CD14-positive monocyte (primary cell): ENCODE data around the gene RPA3. TPM values are rescaled to one million over a fixed set of nuclear protein-coding genes. Genes with fewer than 3 reads are reported as not detected.
A peak's percentile ranks its signal among the peaks of the same experiment; 100 is the strongest.

Experiments used
- DNase-seq, 3 donors: peaks; one replicate each; pipeline ENCODE4 v3.0.0-alpha.2; 2011 to 2022
- H2AFZ ChIP-seq: 2 replicates; pipeline ENCODE4 v1.6.0; 2012; ENCODE audit warnings: mild to moderate bottlenecking, low read depth, low read length, inconsistent platforms; ENCODE audit not compliant: insufficient read depth, poor library complexity, severe bottlenecking
- H3K27ac ChIP-seq, 2 donors: 1 replicate in 1 of 2; 2 replicates in 1 of 2; pipeline ENCODE4 v1.5.1; 2012 to 2013; ENCODE audit warnings: low read length in 2 of 2, control low read depth in 1 of 2, inconsistent platforms in 1 of 2, low read depth in 1 of 2, mild to moderate bottlenecking in 1 of 2
- H3K27me3 ChIP-seq, 2 donors: one replicate each; pipeline versions ENCODE4 v1.6.0 to v1.6.1; 2011 to 2013; ENCODE audit warnings: low read length in 2 of 2; ENCODE audit not compliant: control insufficient read depth in 2 of 2, insufficient read depth in 2 of 2
- H3K36me3 ChIP-seq, 2 donors: replicated peaks in 1 of 2; 1 replicate in 1 of 2; 2 replicates in 1 of 2; pipeline versions ENCODE4 v1.5.1 to v1.6.1; 2012 to 2013; ENCODE audit warnings: low read length in 2 of 2, control low read depth in 1 of 2, inconsistent platforms in 1 of 2, mild to moderate bottlenecking in 1 of 2; ENCODE audit not compliant: insufficient read depth in 2 of 2, control insufficient read depth in 1 of 2
- H3K4me1 ChIP-seq, 2 donors: 1 replicate in 1 of 2; 2 replicates in 1 of 2; pipeline versions ENCODE4 v1.5.1 to v1.6.1; 2012 to 2013; ENCODE audit warnings: low read length in 2 of 2, control low read depth in 1 of 2, inconsistent platforms in 1 of 2, mild to moderate bottlenecking in 1 of 2, moderate library complexity in 1 of 2; ENCODE audit not compliant: insufficient read depth in 2 of 2, control insufficient read depth in 1 of 2
- H3K4me2 ChIP-seq: replicated peaks from 2 replicates; pipeline ENCODE3; 2012; ENCODE audit warnings: low read length, moderate library complexity, mild to moderate bottlenecking; ENCODE audit not compliant: poor library complexity, severe bottlenecking; ENCODE audit errors: extremely low read depth
- H3K4me3 ChIP-seq, 3 experiments: fragments of 200-600 bp in 1 of 3; sonication (generic) in 1 of 3; replicated peaks in 1 of 3; 1 replicate in 2 of 3; 2 replicates in 1 of 3; pipeline ENCODE4 v1.5.1; 2011 to 2013; ENCODE audit warnings: low read length in 3 of 3, mild to moderate bottlenecking in 3 of 3, control low read depth in 2 of 3, low read depth in 2 of 3, inconsistent platforms in 1 of 3, moderate library complexity in 1 of 3
- H3K79me2 ChIP-seq: 2 replicates; pipeline ENCODE4 v1.6.0; 2012; ENCODE audit warnings: mild to moderate bottlenecking, control low read depth, inconsistent platforms, low read length, moderate library complexity; ENCODE audit not compliant: insufficient read depth
- H3K9ac ChIP-seq: 2 replicates; pipeline ENCODE4 v1.6.0; 2017; ENCODE audit warnings: low read length, mild to moderate bottlenecking; ENCODE audit not compliant: insufficient read depth, poor library complexity, severe bottlenecking
- H3K9me3 ChIP-seq, 2 donors: replicated peaks in 1 of 2; 1 replicate in 1 of 2; 2 replicates in 1 of 2; pipeline versions ENCODE4 v1.5.1 to v1.6.1; 2012 to 2013; ENCODE audit warnings: low read length in 2 of 2, control low read depth in 1 of 2; ENCODE audit not compliant: control insufficient read depth in 1 of 2, insufficient read depth in 1 of 2
- H4K20me1 ChIP-seq: 2 replicates; pipeline ENCODE4 v1.6.0; 2012; ENCODE audit warnings: mild to moderate bottlenecking, low read length, control low read depth, moderate library complexity; ENCODE audit not compliant: insufficient read depth
- H3K27ac Mint-ChIP-seq, 7 donors: one replicate each; pipeline ENCODE4 v1.8.0; 2020; ENCODE audit warnings: mild to moderate bottlenecking in 7 of 7, mixed read lengths in 7 of 7, moderate library complexity in 6 of 7, inconsistent platforms in 2 of 7
- H3K27me3 Mint-ChIP-seq, 3 donors: one replicate each; pipeline ENCODE4 v1.8.0; 2021 to 2022; ENCODE audit warnings: low read depth in 3 of 3, mild to moderate bottlenecking in 3 of 3, mixed read lengths in 3 of 3, moderate library complexity in 3 of 3, inconsistent platforms in 1 of 3
- H3K36me3 Mint-ChIP-seq, 2 donors: one replicate each; pipeline ENCODE4 v1.8.0; 2020; ENCODE audit warnings: mixed read lengths in 2 of 2, inconsistent platforms in 1 of 2, mild to moderate bottlenecking in 1 of 2
- H3K4me1 Mint-ChIP-seq: one replicate; pipeline ENCODE4 v1.8.0; 2020; ENCODE audit warnings: mild to moderate bottlenecking, mixed read lengths
- H3K4me3 Mint-ChIP-seq, 2 donors: one replicate each; pipeline ENCODE4 v1.8.0; 2020; ENCODE audit warnings: mild to moderate bottlenecking in 2 of 2, mixed read lengths in 2 of 2, moderate library complexity in 1 of 2
- H3K9me3 Mint-ChIP-seq, 7 donors: one replicate each; pipeline ENCODE4 v1.8.0; 2020 to 2022; ENCODE audit warnings: mixed read lengths in 7 of 7, mild to moderate bottlenecking in 6 of 7, moderate library complexity in 6 of 7, inconsistent platforms in 2 of 7
- WGBS: methylation state at CpG from one replicate; pipeline ENCODE4 v1.1.5; 2013; ENCODE audit warnings: missing lambda C conversion rate; ENCODE audit not compliant: insufficient coverage; 5-methylcytosine and 5-hydroxymethylcytosine counted together
- intact Hi-C, 2 donors: fragments of 100-400 bp; cut with micrococcal nuclease; formaldehyde crosslinking; loops; one replicate each; pipeline versions ENCODE4 v1.15.0 to v1.15.1; 2023
- polyA plus RNA-seq, 3 donors: library from polyadenylated mRNA; depleted of rRNA in 1 of 3; unstranded in 2 of 3; stranded (reverse) in 1 of 3; fragments of 300-500 nt in 2 of 3; fragments of >200 nt in 1 of 3; fragmentation: Illumina TruSeq in 2 of 3; gene quantifications; 1 replicate in 2 of 3; 2 replicates in 1 of 3; pipeline ENCODE4 v1.2.3, GENCODE V29; 2012 to 2021
- TF ChIP-seq, protein P1 (sequence below): fragments of 200-600 bp; IDR thresholded peaks from one replicate; pipeline ENCODE4 v1.8.0; 2022; ENCODE audit warnings: antibody characterized with exemption, mild to moderate bottlenecking

Gene RPA3
- polyA plus RNA-seq, 3 donors = 6.2 to 50.5 (median 44.7) TPM

DNA sequence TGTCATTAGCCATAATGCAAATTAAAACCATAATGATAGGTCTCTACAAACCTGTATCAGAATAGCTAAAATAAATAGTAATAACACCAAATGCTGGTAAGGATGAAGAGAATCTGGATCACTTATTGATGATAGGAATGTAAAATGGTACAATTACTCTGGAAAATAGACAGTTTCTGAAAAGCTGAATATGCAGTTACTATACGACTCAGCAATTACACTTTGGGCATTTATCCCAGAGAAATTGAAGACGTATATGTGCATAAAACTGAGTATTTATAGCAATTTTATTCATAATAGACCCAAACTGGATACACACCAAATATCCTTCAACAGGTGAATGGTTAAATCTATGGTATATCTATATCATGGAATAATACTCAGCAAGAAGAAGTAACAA, 7.9 kb downstream of the RPA3 start:
- no peak for DNase-seq
- Histone ChIP-seq H3K4me3 (no peak overlapping the region), H3K4me1 (no peaks in the 10 kb centered on the region), H3K9ac (no peak overlapping the region), H3K27me3 (no peaks in the 10 kb centered on the region), H3K36me3 (no peaks in the 10 kb centered on the region), H3K4me2 (no peak overlapping the region), H3K9me3 (no peaks in the 10 kb centered on the region), H2AFZ (no peak overlapping the region), H4K20me1 (no peaks in the 10 kb centered on the region), H3K79me2 (no peaks in the 10 kb centered on the region), H3K27ac (no peak overlapping the region)
- Mint-ChIP-seq H3K36me3 (peaks cover 0 to 2% of the 10 kb centered on the region in 2 donors), H3K4me1 (peaks cover 11% of the 10 kb centered on the region), H3K27ac (no peak overlapping the region), H3K4me3 (no peak overlapping the region), H3K9me3 (peaks cover 0 to 3% (median 0%) of the 10 kb centered on the region in 7 donors), H3K27me3 (no peaks in the 10 kb centered on the region)
- intact Hi-C loops = no loop called here
- TF ChIP-seq, protein P1, sequence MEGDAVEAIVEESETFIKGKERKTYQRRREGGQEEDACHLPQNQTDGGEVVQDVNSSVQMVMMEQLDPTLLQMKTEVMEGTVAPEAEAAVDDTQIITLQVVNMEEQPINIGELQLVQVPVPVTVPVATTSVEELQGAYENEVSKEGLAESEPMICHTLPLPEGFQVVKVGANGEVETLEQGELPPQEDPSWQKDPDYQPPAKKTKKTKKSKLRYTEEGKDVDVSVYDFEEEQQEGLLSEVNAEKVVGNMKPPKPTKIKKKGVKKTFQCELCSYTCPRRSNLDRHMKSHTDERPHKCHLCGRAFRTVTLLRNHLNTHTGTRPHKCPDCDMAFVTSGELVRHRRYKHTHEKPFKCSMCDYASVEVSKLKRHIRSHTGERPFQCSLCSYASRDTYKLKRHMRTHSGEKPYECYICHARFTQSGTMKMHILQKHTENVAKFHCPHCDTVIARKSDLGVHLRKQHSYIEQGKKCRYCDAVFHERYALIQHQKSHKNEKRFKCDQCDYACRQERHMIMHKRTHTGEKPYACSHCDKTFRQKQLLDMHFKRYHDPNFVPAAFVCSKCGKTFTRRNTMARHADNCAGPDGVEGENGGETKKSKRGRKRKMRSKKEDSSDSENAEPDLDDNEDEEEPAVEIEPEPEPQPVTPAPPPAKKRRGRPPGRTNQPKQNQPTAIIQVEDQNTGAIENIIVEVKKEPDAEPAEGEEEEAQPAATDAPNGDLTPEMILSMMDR = no peak
- WGBS = no CpG with 5 or more reads among the region's 2 CpGs

DNA sequence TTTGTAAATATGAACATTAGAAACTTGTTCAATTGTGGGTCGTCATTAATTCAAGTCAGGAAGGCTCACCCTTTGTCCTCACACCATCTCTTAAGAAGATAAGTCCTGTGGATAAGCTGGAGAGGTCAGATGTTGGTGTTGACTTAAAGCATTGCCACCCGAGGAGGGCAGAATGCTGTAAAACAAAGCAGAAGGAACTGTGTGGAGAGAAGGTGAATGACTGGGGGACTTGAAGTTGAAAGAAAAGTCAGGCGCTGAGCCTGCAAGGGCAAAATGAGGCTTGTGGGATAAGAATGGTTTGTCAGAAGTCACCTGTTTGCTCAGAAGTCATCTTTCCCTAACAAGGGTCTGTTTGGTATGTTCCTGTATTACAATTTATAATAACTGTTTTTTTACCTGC, 9.1 kb downstream of the RPA3 start:
- Histone ChIP-seq H4K20me1 (no peaks in the 10 kb centered on the region), H3K4me1 (no peaks in the 10 kb centered on the region), H2AFZ (no peak overlapping the region), H3K79me2 (no peaks in the 10 kb centered on the region), H3K4me2 (no peak overlapping the region), H3K9ac (no peak overlapping the region), H3K27ac (no peak overlapping the region), H3K27me3 (no peaks in the 10 kb centered on the region), H3K4me3 (no peak overlapping the region), H3K9me3 (no peaks in the 10 kb centered on the region), H3K36me3 (no peaks in the 10 kb centered on the region)
- TF ChIP-seq, protein P1 = no peak
- peaks cover 0 to 2% of the 10 kb centered on the region in 2 donors for H3K36me3 Mint-ChIP-seq
- peak overlapping the region in 1 of 7 donors; percentile 43 for H3K27ac Mint-ChIP-seq
- H3K9me3 Mint-ChIP-seq = peaks cover 0 to 3% (median 0%) of the 10 kb centered on the region in 7 donors
- no peak overlapping the region for H3K4me3 Mint-ChIP-seq
- no peak for DNase-seq
- H3K27me3 Mint-ChIP-seq = no peaks in the 10 kb centered on the region
- peaks cover 13% of the 10 kb centered on the region for H3K4me1 Mint-ChIP-seq
- 91% methylated on average over 1 of the region's 3 CpGs for WGBS
- intact Hi-C loops = no loop called here
